ENCODE measurements around the gene MAEA. TPM values are rescaled to one million over a fixed set of nuclear protein-coding genes. Genes with fewer than 3 reads are reported as not detected.
A peak's percentile ranks its signal among the peaks of the same experiment; 100 is the strongest.

MAEA gene
- total and polyA plus RNA-seq, 12 donors, result 39.1 to 72.8 (median 50.3) TPM

DNA sequence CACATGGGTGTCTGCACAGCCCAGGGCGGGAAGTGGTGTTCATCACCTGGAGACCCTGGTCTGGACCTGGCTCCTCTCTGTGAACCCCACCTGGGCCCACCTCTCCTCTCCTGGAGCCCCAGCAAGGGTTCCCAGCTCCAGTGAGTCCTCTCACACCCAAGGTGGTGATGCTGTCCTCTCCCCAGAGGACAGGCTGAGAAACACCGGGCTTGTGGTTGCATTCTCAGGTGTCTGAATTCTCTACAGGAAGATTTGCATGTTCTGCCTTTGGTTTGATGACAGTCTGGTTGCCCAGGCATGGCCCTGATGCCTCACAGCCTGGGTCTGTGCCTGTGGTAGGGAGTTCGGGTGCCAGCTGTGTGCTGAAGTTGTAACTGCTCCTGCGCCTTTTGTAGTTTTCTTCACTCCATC, 3.8 kb downstream of the MAEA start:
- ATAC-seq (no peak), DNase-seq (no peak)
- peaks cover 0 to 21% (median 9%) of the 10 kb centered on the region in 9 donors for H3K36me3 ChIP-seq
- H3K27me3 ChIP-seq, result no peaks in the 10 kb centered on the region
- H3K9me3 ChIP-seq, result no peaks in the 10 kb centered on the region
- H3K27ac ChIP-seq, result peak overlapping the region in 7 of 10 donors; percentile 4 to 62 (median 39)
- no peak for TF ChIP-seq CTCF (IDR thresholded peaks at IDR 0.05)
- peaks cover 24 to 76% (median 58%) of the 10 kb centered on the region in 9 donors for H3K4me1 ChIP-seq
- H3K4me3 ChIP-seq, result no peak overlapping the region
- WGBS, 2 donors, result 85 to 88% methylated on average over 4 of the region's 4 CpGs
- intact Hi-C loops (cut with DNase I), result loop anchor here in 4 of 10 donors (5.0 to 10.0 kb wide), 3 partner anchors 49 to 54 kb away; partner anchors contain the start of gene UVSSA (in 2 of the 4)

DNA sequence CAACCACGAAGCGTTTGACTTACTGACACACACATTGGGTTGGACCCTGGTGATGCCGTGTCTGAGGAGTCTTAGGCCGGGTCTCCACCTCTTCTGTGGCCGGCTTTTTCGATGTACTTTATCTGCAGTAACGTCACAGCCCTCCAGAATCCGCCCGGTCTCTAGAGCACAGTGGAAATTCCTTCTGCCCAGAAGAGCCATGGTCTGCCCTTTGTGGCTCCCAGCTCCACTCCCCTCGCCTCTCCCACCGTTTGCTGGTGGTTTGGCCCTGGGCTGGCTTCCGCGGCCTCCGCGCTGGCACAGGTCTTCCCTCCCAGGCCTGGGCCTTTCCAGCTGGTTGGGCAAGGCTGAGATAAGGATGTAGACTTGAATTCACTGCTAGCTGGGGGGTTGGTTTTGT, 4.3 kb downstream of the MAEA start:
- whole genome bisulfite sequencing, 2 donors, result 35 to 50% methylated on average over 15 of the region's 15 CpGs
- peak in 3 of 8 donors; percentile 16 to 25 (median 22) for ATAC-seq
- H3K27ac ChIP-seq, result peak overlapping the region in 7 of 10 donors; percentile 4 to 62 (median 39)
- peaks cover 0 to 25% (median 9%) of the 10 kb centered on the region in 9 donors for H3K36me3 ChIP-seq
- H3K9me3 ChIP-seq, result no peaks in the 10 kb centered on the region
- no peak for TF ChIP-seq CTCF (IDR thresholded peaks at IDR 0.05)
- peak in 1 of 2 donors; percentile 54 for DNase-seq
- H3K4me3 ChIP-seq, result no peak overlapping the region
- peaks cover 24 to 71% (median 54%) of the 10 kb centered on the region in 9 donors for H3K4me1 ChIP-seq
- intact Hi-C loops (cut with DNase I), result loop anchor here in 4 of 10 donors (5.0 to 10.0 kb wide), 3 partner anchors 48 to 53 kb away; partner anchors contain the start of gene UVSSA (in 2 of the 4)
- H3K27me3 ChIP-seq, result no peaks in the 10 kb centered on the region

DNA sequence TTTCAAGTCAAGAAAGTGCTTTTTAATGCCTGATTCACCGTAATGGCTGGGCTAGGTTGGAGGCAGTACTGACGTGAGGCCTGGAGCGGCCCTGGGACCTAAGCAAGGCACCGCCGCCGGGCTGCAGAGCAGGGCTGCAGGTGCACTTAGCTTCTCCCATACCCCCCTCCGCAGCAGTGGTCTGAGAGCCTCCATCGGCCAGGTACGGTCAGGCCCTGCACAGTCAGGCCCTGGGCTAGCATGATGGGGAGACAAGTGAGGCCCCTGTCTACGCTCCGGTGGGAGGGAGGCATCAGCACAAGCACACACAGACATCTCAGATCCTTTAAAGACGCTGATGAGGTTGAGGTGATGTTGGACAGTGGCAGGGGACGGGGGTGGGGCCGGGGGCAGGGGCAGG, 4.7 kb downstream of the MAEA start:
- Histone ChIP-seq H3K27ac (peak overlapping the region in 7 of 10 donors; percentile 4 to 62 (median 39)), H3K4me1 (peaks cover 24 to 68% (median 52%) of the 10 kb centered on the region in 9 donors), H3K27me3 (no peaks in the 10 kb centered on the region), H3K4me3 (no peak overlapping the region), H3K36me3 (peaks cover 0 to 30% (median 9%) of the 10 kb centered on the region in 9 donors), H3K9me3 (no peaks in the 10 kb centered on the region)
- intact Hi-C loops (cut with DNase I), result loop anchor here in 4 of 10 donors (5.0 to 10.0 kb wide), 3 partner anchors 48 to 53 kb away; partner anchors contain the start of gene UVSSA (in 2 of the 4)
- WGBS, 2 donors, result 78 to 79% methylated on average over 14 of the region's 14 CpGs
- ATAC-seq (no peak), DNase-seq (no peak)
- no peak for TF ChIP-seq CTCF (IDR thresholded peaks at IDR 0.05)

DNA sequence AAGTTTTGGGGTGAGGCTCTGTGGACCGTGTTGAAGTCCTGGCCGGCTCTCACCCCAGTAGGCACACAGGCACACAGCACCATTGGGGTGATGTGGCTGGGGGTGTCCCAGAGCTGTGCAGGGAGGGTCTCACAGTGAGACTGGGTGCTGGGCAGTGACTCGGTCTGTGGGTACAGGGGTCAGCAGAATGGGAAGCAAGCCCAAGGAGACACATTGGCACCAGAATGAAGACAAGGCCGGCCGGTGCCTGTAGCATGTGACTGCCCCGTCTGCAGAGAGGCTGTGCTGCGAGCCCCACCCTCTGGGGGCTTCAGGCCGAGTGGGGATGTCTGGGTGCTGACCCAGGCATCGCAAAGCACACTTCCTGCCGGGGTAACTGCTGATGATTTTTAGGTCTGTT, 5.2 kb downstream of the MAEA start:
- peak overlapping the region in 6 of 10 donors; percentile 1 to 58 (median 19) for H3K27ac ChIP-seq
- DNase-seq, result no peak

More for the DNA sequence above, 5.2 kb downstream of the MAEA start:
- intact Hi-C loops (cut with DNase I), result loop anchor here in 4 of 10 donors (5.0 to 10.0 kb wide), 3 partner anchors 47 to 52 kb away; partner anchors contain the start of gene UVSSA (in 2 of the 4)
- 28 to 33% methylated on average over 10 of the region's 10 CpGs for WGBS, 2 donors
- TF ChIP-seq CTCF (IDR thresholded peaks at IDR 0.05), result no peak
- H3K4me3 ChIP-seq, result no peak overlapping the region
- H3K27me3 ChIP-seq, result no peaks in the 10 kb centered on the region
- peaks cover 0 to 34% (median 12%) of the 10 kb centered on the region in 9 donors for H3K36me3 ChIP-seq
- ATAC-seq, result peak in 3 of 8 donors; percentile 5 to 21 (median 18)
- peaks cover 24 to 70% (median 57%) of the 10 kb centered on the region in 9 donors for H3K4me1 ChIP-seq
- H3K9me3 ChIP-seq, result no peaks in the 10 kb centered on the region
